ENCODE data around the gene CACNG6. TPM values are rescaled to one million over a fixed set of nuclear protein-coding genes. Genes with fewer than 3 reads are reported as not detected.

Gene CACNG6
- total RNA-seq, 6 donors from 2014 or later, result 1.5 to 11.5 (median 5.6) TPM; not detected in 2

GRCh38 chr19:53988981-53989380 is 2.5 kb upstream of the CACNG6 start:
- WGBS, 2 donors, result 82 to 86% methylated on average over 6 of the region's 6 CpGs
- H3K4me3 ChIP-seq, result no peak overlapping the region
- H3K36me3 ChIP-seq, result no peaks in the 10 kb centered on the region
- H3K27me3 ChIP-seq, result peaks cover 2 to 24% (median 14%) of the 10 kb centered on the region in 4 donors
- H3K27ac ChIP-seq, result no peak overlapping the region
- no peaks in the 10 kb centered on the region for H3K9me3 ChIP-seq
- no peak for ATAC-seq (ENCODE audit: low FRiP score in 2 of 2)
- no peak for DNase-seq
- TF ChIP-seq POLR2AphosphoS5 (IDR thresholded peaks at IDR 0.05) (no peak), POLR2A (IDR thresholded peaks at IDR 0.05) (no peak), EP300 (IDR thresholded peaks at IDR 0.05) (no peak)
- TF ChIP-seq, protein P1, sequence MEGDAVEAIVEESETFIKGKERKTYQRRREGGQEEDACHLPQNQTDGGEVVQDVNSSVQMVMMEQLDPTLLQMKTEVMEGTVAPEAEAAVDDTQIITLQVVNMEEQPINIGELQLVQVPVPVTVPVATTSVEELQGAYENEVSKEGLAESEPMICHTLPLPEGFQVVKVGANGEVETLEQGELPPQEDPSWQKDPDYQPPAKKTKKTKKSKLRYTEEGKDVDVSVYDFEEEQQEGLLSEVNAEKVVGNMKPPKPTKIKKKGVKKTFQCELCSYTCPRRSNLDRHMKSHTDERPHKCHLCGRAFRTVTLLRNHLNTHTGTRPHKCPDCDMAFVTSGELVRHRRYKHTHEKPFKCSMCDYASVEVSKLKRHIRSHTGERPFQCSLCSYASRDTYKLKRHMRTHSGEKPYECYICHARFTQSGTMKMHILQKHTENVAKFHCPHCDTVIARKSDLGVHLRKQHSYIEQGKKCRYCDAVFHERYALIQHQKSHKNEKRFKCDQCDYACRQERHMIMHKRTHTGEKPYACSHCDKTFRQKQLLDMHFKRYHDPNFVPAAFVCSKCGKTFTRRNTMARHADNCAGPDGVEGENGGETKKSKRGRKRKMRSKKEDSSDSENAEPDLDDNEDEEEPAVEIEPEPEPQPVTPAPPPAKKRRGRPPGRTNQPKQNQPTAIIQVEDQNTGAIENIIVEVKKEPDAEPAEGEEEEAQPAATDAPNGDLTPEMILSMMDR (IDR thresholded peaks at IDR 0.05), result no peak
- peaks cover 4 to 13% (median 8%) of the 10 kb centered on the region in 4 donors for H3K4me1 ChIP-seq

- H3K4me1 ChIP-seq, result peaks cover 4 to 13% (median 8%) of the 10 kb centered on the region in 4 donors
- H3K4me3 ChIP-seq, result no peak overlapping the region
- H3K9me3 ChIP-seq, result no peaks in the 10 kb centered on the region
- TF ChIP-seq, protein P1 (IDR thresholded peaks at IDR 0.05), result no peak
- TF ChIP-seq EP300 (IDR thresholded peaks at IDR 0.05) (no peak), POLR2AphosphoS5 (IDR thresholded peaks at IDR 0.05) (no peak), POLR2A (IDR thresholded peaks at IDR 0.05) (no peak)
- H3K27me3 ChIP-seq, result peaks cover 2 to 24% (median 14%) of the 10 kb centered on the region in 4 donors
- 57 to 66% methylated on average over 15 to 16 of the region's 22 CpGs for WGBS, 2 donors
- no peaks in the 10 kb centered on the region for H3K36me3 ChIP-seq
- ATAC-seq (ENCODE audit: low FRiP score in 2 of 2) (no peak), DNase-seq (no peak)
- no peak overlapping the region for H3K27ac ChIP-seq
These were observed 1.6 kb upstream of the CACNG6 start for GRCh38 chr19:53989600-53990533.

- 75 to 84% methylated on average over 9 of the region's 9 CpGs for WGBS, 2 donors
- Histone ChIP-seq H3K9me3 (no peaks in the 10 kb centered on the region), H3K4me1 (peaks cover 4 to 13% (median 8%) of the 10 kb centered on the region in 4 donors), H3K27me3 (peaks cover 2 to 24% (median 14%) of the 10 kb centered on the region in 4 donors), H3K27ac (no peak overlapping the region), H3K4me3 (no peak overlapping the region), H3K36me3 (no peaks in the 10 kb centered on the region)
- TF ChIP-seq POLR2AphosphoS5 (IDR thresholded peaks at IDR 0.05) (no peak), EP300 (IDR thresholded peaks at IDR 0.05) (no peak), POLR2A (IDR thresholded peaks at IDR 0.05) (no peak)
- TF ChIP-seq, protein P1 (IDR thresholded peaks at IDR 0.05), result no peak
- ATAC-seq (ENCODE audit: low FRiP score in 2 of 2) (no peak), DNase-seq (no peak)
These were observed 774 bp downstream of the CACNG6 start for GRCh38 chr19:53992211-53992610.

DNA sequence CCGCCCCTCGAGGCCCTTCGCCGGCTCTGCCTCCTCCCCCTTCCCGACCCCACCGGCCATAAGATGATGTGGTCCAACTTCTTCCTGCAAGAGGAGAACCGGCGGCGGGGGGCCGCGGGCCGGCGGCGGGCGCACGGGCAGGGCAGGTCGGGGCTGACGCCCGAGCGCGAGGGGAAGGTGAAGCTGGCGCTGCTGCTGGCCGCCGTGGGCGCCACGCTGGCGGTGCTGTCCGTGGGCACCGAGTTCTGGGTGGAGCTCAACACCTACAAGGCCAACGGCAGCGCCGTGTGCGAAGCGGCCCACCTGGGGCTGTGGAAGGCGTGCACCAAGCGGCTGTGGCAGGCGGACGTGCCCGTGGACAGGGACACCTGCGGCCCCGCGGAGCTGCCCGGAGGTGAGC is 1.4 kb downstream of the CACNG6 start:
- no peak overlapping the region for H3K4me3 ChIP-seq
- no peaks in the 10 kb centered on the region for H3K36me3 ChIP-seq
- H3K9me3 ChIP-seq, result no peaks in the 10 kb centered on the region
- WGBS, 2 donors, result 28 to 30% methylated on average over 28 to 29 of the region's 43 CpGs
- TF ChIP-seq, protein P1 (IDR thresholded peaks at IDR 0.05), result no peak
- TF ChIP-seq POLR2AphosphoS5 (IDR thresholded peaks at IDR 0.05) (no peak), EP300 (IDR thresholded peaks at IDR 0.05) (no peak), POLR2A (IDR thresholded peaks at IDR 0.05) (no peak)
- peaks cover 4 to 13% (median 8%) of the 10 kb centered on the region in 4 donors for H3K4me1 ChIP-seq
- no peak overlapping the region for H3K27ac ChIP-seq
- peaks cover 2 to 24% (median 14%) of the 10 kb centered on the region in 4 donors for H3K27me3 ChIP-seq
- DNase-seq (peak in 1 of 2 donors; percentile 77), ATAC-seq (ENCODE audit: low FRiP score in 2 of 2) (no peak)

Measured in upper lobe of left lung (tissue), 6 donors.